Hematopoietic multipotent progenitor cell treated with erythropoietin and hydrocortisone succinate and interleukin-3 and kit ligand, for 8 days (in vitro differentiated cells): ENCODE results near the gene CUL9.
A peak's percentile ranks its signal among the peaks of the same experiment; 100 is the strongest.

Experiments
- DNase-seq: peaks from one replicate; pipeline ENCODE4 v3.0.0-alpha.2; 2015

The CUL9 gene

DNA sequence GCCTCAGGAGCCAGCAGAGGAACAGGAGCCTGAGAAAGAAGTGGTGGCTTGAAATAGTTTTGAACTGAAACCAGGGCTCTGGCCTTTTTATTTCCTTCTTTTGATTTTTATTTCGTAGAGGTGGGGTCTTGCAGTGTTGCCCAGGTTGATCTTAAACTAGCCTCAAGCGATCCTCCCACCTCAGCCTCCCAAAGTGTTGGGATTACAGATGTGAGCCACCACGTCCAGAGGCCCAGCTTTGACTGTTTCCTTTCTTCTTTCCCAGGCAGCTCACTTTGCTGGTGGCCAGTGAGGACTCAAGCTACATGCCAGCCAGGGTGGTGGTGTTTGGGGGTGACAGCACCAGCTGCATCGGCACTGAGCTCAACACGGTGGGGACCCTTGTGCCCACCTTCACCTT, 20.5 kb downstream of the CUL9 start:
- no peak for DNase-seq

- no peak for DNase-seq
Measured at GRCh38 chr6:43203029-43203717, 21.2 kb downstream of the CUL9 start.

DNA sequence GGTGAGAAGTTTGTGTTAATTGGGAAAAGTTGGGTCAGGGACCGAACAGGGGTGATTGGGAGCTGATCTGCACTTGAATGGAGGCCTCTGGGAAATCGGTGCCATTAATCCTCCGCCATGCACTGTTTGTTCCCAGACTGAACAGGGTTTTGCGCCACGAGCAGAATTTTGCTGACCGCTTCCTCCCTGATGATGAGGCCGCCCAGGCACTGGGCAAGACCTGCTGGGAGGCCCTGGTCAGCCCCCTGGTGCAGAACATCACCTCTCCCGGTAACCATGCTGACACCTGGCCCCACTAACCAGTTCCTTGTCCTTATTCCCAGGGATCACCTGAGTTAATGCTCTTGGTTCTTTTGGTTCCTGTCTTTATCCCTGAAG, 21.7 kb downstream of the CUL9 start:
- no peak for DNase-seq

DNA sequence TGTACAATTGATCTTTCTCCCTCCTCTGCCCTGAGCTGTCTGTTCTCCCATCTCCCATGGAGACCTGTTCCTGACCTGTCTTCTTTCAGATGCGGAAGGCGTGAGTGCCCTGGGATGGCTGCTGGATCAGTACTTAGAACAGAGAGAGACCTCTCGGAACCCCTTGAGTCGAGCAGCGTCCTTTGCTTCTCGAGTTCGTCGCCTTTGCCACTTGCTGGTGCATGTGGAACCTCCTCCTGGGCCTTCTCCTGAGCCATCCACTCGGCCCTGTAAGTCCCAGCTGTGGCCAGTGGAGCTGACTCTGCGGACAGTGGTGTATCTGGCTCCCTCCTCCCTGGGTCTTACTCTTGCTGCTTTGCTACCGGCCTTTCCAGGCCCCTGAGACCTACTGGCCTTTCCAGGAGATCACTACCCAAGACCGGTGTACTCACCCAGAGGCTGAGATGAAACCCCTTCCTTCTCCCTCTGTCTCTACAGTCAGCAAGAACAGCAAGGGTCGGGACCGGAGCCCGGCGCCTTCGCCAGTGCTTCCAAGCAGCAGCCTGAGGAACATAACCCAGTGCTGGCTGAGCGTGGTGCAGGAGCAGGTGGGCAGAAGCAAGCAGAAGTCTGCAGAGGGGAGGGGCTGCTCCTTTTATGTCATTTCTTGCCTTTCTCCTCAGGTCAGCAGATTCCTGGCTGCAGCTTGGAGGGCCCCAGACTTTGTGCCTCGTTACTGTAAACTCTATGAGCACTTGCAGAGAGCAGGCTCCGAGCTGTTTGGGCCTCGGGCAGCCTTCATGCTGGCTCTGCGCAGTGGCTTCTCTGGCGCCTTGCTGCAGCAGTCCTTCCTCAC, 22.5 kb downstream of the CUL9 start:
- DNase-seq, result no peak

DNA sequence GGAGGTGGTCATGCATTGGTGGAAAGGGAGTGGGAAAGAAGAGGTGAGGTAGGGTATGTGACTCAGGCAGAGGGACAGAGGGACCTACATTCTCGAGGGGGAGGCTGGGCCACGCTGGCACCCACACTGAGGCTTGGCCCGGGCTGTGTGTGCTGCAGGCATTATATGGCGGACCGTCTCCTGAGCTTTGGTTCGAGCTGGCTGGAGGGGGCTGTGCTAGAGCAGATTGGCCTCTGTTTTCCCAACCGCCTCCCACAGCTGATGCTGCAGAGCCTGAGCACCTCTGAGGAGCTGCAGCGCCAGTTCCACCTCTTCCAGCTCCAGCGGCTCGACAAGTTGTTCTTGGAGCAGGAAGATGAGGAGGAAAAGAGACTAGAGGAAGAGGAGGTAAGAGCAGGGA, 23.9 kb downstream of the CUL9 start:
- no peak for DNase-seq

- no peak for DNase-seq
Measured at GRCh38 chr6:43207286-43207685, 25.3 kb downstream of the CUL9 start.

GRCh38 chr6:43211955-43212354, 30.0 kb downstream of the CUL9 start:
- no peak for DNase-seq

- DNase-seq, result no peak
Measured at GRCh38 chr6:43213431-43213830, 31.4 kb downstream of the CUL9 start.

DNA sequence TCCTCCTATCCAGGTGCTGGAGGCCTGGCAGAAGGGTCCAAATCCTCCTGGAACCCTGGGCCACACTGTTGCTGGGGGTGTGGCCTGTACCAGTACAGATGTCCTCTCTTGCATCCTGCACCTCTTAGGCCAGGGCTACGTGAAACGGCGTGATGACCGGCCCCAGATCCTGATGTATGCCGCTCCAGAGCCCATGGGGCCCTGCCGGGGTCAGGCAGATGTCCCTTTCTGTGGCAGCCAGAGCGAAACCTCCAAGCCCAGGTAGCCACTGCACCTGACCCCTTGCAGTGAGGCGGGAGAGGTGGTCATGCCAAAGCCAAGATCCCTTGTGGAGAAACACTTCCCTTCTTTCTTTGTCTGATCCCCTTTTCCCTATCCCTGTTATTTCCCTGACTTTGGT, 33.1 kb downstream of the CUL9 start:
- no peak for DNase-seq

DNA sequence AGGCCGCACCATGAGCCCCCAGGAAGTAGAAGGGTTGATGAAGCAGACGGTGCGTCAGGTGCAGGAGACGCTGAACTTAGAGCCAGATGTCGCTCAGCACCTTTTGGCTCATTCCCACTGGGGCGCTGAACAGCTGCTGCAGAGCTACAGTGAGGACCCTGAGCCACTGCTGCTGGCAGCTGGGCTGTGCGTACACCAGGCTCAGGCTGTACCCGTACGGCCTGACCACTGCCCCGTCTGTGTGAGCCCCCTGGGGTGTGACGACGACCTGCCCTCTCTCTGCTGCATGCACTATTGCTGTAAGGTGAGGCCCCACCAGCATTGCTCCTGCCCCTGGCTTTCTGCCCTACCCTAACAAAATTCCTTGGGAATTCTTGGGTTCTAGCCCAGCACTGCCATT, 34.2 kb downstream of the CUL9 start:
- DNase-seq, result no peak

- no peak for DNase-seq
Measured at GRCh38 chr6:43217351-43217750, 35.4 kb downstream of the CUL9 start.

DNA sequence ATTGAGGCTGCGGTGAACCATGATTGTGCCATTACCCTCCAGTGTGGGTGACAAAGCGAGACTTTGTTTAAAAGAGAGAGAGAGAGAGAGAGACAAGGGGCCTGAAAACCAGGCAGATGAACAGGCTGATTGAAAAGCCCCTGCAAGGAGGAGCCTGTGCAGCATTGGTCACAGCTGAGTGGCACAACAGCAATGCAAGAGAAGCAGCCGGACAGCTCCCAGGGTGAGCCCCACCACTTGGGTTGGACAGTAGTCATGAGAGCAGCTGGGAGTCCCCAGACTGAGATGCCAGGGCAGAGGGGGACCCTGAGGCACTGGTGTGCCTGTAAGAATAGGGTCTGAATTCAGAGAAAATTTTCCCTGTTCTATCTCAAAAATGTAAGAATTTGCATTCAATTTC, 37.1 kb downstream of the CUL9 start:
- DNase-seq, result no peak

- no peak for DNase-seq
Measured at GRCh38 chr6:43219814-43220213, 37.8 kb downstream of the CUL9 start.

- DNase-seq, result no peak
Measured at GRCh38 chr6:43220439-43220951, 38.5 kb downstream of the CUL9 start.

- no peak for DNase-seq
Measured at GRCh38 chr6:43221046-43221972, 39.3 kb downstream of the CUL9 start.

GRCh38 chr6:43222418-43223059, 40.5 kb downstream of the CUL9 start:
- no peak for DNase-seq

GRCh38 chr6:43223175-43223574, 41.2 kb downstream of the CUL9 start:
- DNase-seq, result no peak

GRCh38 chr6:43226192-43226851, 44.3 kb downstream of the CUL9 start:
- DNase-seq, result peak; percentile 95

- peak; percentile 63 for DNase-seq
Measured at GRCh38 chr6:43228951-43229802, 47.2 kb downstream of the CUL9 start, which contains the start of gene DNPH1. Gene DNPH1 (minus strand): TSS chr6:43229481. CDS start chr6:43229456, 25 bp downstream.

DNA sequence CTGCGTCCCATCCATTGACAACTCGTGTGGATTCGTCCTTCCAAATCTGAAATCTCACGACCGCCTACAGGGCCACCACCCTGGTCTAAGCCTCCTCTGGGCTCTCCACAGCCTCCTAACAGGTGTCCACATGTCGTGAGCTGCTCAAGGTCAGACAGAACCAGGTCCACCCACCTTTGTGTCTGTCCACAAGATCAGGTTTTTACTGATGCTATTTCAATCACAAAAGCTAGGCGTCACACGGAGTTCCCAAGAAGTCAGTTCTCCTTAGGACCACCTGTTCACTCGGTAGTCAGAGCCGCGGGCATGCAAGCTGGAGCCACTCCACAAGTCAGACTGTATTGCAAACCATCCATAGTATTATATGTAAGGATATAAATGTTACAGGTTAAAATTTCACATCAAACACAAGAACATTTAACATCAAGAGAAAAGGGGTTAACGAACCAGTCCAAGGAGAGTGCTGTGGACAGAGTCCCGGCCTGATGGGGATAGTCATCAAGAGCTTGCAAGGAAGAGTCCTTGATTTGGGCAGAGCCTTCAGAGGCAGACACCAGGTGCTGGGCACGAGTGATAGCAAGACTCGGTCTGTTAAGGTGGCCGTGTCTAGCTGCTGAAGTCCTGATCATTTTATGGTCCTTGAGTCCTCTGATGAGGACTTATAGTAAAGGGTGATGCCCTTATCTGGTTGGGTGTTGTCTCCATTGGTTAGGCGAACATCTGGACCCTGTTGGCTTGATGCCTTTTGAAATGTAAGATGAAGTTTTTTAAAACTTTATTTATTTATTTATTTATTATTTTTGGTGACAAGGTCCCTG, 48.0 kb downstream of the CUL9 start:
- peak; percentile 78 for DNase-seq
